Activated T-helper 1 cell treated with Interleukin-2 at 50 U/mL for 16 hours (primary cell): ENCODE data around the gene SPATA6.
"Not testable (repeated sequence)": the region's sequence is repeated elsewhere in the genome, so short reads cannot be mapped to it uniquely, and the experiment has no call there.

Source experiments
- DNase-seq: peaks from one replicate; pipeline ENCODE4 v3.0.0-alpha.2; 2020; ENCODE audit warnings: low read depth

The SPATA6 gene

DNA sequence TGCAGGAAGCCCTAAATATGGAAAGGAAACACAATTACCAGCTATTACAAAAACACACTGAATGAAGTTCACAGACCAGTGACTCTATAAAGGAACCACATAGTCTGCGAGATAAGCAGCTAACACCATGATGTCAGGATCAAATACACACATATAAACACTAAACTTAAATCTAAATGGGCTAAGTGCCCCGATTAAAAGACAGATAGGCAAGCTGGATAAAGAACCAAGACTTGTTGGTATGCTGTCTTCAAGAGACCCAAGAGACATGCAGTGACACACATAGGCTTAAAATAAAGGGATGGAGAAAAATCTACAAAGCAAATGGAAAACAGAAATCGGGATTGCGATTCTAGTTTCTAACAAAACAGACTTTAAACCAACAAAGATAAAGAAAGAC lies 127.6 kb downstream of the SPATA6 start:
- no peak for DNase-seq

GRCh38 chr1:48341221-48341620 lies 130.8 kb downstream of the SPATA6 start:
- no peak for DNase-seq

- DNase-seq: no peak
These were observed 133.7 kb downstream of the SPATA6 start for GRCh38 chr1:48338257-48338656.

DNA sequence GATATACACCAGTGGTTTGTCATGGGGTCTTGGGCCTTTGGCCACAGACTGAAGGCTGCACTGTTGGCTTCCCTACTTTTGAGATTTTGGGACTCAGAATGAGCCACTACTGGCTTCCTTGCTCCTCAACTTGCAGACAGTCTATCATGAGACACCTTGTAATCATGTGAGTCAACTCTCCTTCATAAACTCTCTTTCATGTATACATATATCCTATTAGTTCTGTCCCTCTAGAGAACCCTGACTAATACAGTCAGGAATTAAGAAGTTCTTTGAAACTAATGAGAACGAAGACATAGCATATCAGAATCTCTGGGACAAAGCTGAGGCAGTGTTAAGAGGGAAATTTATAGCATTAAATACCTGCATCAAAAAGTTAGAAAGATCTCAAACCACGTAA lies 138.7 kb downstream of the SPATA6 start:
- no peak for DNase-seq

GRCh38 chr1:48332115-48332514 lies 139.9 kb downstream of the SPATA6 start:
- no peak for DNase-seq

DNA sequence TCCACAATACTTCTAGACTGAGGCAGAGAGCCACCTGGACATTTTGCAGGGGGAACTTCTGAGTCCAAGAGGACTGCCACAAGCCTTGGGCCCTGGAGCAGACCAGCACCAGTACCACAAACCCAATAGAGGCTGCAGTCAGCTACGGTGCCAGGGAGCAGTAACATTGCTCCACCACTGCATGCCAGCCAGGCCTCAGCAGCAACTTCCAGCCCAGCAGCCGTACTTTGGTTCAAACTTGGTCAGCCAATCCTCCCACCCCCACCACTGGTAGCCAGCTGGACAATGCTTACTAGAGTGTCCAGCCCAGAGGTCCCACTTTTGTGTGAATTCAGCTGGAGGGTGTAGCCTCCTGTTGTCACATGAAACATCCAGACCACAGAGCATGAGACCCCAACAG lies 142.1 kb downstream of the SPATA6 start:
- no peak for DNase-seq

DNA sequence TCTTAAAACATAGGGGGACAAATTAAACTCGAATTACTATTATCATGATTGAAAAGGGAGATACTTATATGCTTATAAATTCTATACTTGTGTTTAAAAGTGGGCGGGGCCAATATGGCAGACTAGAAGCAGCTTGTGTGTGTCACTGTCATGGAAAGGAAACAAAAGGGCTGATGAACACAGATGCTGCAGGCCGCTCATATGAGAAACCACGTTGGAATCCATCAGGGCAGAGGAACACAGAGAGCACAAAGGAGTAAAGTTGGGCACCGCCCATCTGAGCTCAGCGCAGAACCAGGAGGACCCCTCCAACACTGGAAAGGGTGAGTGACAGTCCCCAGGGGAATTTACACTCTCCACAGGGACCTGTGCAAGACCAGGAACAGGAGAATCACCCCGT lies 142.5 kb downstream of the SPATA6 start:
- DNase-seq: no peak

DNA sequence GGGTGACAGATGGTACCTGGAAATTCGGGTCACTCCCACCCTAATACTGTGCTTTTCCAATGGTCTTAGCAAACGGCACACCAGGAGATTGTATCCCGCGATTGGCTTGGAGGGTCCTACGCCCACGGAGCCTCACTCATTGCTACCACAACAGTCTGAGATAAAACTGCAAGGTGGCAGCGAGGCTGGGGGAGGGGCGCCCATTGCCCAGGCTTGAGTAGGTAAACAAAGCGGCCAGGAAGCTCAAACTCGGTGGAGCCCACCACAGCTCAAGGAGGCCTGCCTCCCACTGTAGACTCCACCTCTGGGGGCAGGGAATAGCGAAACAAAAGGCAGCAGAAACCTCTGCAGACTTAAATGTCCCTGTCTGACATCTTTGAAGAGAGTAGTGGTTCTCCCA lies 160.2 kb downstream of the SPATA6 start:
- DNase-seq: not testable (repeated sequence)

DNA sequence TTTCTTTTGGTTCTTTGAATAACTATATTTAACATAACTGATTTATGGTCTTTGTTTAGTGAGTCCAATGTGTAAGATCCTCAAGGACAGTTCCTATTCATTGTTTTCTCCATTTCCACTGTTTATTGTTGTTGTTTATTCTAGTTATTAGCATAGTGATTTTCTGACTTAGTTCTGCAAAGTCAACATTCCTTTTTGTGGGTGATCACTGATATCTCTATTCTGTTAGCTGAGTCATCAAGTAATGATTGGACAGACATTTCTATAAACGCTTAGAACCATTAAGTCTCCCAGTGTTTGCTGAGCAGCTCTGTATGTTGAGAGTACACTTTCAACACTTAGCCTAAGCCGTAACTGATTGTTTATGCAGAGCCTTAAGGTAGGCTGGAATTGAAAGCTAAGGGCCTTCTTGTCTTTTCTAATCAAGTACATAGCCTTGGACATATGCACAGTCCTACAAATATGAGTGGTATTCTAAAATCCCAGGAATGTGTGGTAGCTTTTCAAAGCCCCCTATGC lies 162.4 kb downstream of the SPATA6 start:
- DNase-seq: no peak

GRCh38 chr1:48302652-48303051 lies 169.4 kb downstream of the SPATA6 start:
- DNase-seq: no peak

- DNase-seq: no peak
These were observed 177.3 kb downstream of the SPATA6 start for GRCh38 chr1:48294656-48295055.

- DNase-seq: not testable (repeated sequence)
These were observed 177.9 kb downstream of the SPATA6 start for GRCh38 chr1:48294094-48294493.

DNA sequence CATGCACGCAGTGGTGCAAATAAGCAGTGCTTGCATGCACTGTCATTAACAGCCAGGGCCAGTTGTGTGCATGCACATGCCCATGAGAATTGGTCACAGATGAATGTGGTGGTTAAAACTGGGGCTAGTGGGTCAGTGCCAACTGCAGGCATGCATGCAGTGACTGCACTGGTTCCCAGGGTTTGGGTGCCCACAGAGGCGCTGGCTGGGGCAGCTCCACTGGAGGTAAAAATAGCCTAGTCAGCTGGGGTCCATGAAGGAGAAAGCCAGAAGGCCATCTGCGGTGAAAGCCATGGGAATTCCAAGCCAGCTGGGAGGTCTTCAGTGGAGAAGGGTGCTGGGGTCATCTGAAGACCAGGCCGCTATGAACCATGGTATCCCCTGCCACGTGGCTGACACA lies 179.3 kb downstream of the SPATA6 start:
- DNase-seq: no peak

- no peak for DNase-seq
These were observed 180.6 kb downstream of the SPATA6 start for GRCh38 chr1:48291421-48291820.

DNA sequence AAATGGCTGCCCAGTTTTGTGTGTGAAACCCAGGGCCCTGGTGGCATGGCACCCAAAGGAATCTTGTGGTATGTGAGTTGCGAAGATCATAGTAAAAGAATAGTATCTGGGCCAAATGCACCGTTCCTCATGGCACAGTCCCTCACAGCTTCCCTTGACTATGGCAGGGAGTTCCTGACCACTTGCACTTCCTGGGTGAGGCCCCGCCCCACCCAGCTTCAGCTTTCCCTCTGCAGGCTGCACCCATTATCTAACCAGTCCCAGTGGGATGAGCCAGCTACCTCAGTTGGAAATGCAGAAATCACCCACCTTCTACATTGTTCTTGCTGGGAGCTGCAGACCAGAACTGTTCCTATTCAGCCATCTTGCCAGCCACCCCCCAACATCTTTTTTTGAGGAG lies 186.5 kb downstream of the SPATA6 start:
- DNase-seq: no peak

GRCh38 chr1:48284696-48285420 lies 187.1 kb downstream of the SPATA6 start:
- DNase-seq: not testable (repeated sequence)

GRCh38 chr1:48282329-48282728 lies 189.7 kb downstream of the SPATA6 start:
- not testable (repeated sequence) for DNase-seq

DNA sequence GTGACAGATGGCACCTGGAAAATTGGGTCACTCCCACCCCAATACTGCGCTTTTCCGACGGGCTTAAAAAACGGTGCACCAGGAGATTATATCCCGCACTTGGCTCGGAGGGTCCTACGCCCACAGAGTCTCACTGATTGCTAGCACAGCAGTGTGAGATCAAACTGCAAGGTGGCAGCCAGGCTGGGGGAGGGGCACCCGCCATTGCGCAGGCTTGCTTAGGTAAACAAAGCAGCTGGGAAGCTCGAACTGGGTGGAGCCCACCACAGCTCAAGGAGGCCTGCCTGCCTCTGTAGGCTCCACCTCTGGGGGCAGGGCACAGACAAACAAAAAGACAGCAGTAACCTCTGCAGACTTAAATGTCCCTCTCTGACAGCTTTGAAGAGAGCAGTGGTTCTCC lies 194.6 kb downstream of the SPATA6 start:
- DNase-seq: not testable (repeated sequence)

DNA sequence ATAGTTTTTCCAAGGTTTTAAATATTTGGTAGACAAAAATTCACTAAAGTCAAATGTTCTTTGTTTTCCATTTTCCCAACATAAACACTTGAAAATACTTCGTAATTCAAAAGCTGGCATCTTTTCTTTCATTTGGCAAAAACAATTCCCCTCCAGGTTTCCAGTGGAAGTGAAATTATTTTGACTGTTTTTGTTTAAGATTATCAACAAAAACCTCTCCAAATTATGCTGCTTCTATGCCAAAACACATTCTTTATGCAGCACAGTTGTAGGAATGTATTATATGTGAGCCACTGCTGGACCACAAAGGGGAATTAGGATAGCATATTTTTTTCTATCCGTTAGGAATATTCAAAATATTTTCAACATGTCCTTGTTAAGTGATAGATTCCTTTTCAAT lies 205.4 kb downstream of the SPATA6 start:
- DNase-seq: no peak

DNA sequence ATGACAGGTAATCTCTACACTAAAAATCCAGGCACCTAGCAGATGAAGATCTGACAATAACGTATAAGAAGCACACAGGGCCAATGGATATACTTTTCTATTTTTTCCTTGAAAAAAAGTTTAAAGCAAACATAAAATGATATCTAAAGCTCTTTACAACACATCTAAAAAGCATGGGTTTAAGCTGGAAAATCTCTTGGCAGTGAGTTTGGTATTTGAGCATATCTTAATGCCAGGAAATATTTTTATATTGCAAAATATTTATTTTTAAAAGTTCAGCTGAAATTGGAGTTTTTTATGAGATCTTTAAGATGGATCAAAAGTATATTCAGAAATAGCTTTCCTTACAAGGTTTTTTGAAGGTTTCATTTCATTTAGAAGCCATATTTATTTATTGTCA lies 209.0 kb downstream of the SPATA6 start:
- DNase-seq: no peak

DNA sequence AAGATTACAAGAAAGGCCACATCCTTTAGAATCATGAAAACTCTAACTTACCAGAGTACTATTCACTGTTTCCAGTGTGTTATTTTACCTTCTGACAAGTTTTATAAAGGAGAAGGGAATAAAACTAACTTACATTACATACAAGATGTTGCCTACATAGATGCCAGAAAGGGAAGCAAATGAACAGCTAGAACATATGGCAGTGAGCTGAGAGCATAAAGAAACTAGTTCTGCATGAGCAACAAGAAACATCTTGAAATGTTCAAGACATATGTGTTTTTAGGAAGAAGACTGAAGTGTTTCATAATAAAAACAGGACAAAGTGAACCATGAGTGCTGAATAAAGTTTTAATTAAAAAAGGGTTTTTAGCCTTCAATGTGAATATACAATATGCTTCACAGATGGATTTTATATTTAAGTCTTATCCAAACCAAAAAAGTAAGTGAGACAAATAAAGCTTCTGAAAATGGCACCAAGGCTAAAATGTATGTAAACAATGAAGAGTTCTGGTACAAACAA lies 210.1 kb downstream of the SPATA6 start:
- no peak for DNase-seq

DNA sequence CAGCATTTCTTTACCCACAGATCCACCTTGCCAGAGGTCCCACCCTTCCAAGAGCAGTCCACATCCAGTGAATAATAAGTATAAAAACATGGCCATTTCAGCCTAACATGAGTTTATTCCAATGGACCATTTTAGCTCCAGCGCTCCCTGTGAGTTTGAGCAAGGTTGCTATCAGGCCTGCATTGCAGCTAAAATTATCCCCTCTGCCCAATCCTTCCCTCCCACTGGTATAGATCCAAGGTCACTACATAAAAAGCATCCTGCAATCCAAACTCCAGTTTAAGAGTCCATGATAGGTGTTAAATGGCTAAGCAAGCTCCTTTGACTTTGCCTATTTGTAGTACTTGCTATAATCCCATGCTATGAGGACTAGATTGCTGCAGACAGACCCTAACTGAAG lies 213.9 kb downstream of the SPATA6 start:
- DNase-seq: no peak

DNA sequence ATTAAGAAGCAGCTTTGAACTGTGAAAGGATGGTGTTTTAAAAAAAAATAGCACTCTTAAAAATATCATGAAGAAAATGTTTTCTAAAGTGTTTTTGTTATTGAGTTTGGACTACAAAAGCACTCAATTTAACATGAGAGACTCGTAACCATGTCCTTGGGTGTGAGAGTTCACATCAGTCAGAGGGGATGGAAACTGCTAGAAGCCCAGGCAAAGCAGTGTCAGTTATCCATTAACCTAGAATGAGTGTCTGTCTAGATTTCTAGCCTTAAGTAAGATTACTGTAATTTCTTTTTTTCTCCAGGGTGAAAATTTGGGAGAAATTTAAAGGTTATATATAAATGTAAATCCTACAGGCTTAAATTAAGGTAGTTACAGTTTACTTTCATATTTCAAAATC lies 217.8 kb downstream of the SPATA6 start:
- DNase-seq: no peak

- no peak for DNase-seq
These were observed 220.2 kb downstream of the SPATA6 start for GRCh38 chr1:48251821-48252220.
